HG03095 (cell line): ENCODE measurements around the gene LBHD2.
"Not testable (repeated sequence)": the region's sequence is repeated elsewhere in the genome, so short reads cannot be mapped to it uniquely, and the experiment has no call there.

Experiments used
- ATAC-seq: cut with Tn5 transposase; IDR thresholded peaks from one replicate; pipeline ENCODE4 v1.9.1; 2021; ENCODE audit warnings: moderate library complexity; ENCODE audit not compliant: unreplicated experiment

LBHD2 gene

DNA sequence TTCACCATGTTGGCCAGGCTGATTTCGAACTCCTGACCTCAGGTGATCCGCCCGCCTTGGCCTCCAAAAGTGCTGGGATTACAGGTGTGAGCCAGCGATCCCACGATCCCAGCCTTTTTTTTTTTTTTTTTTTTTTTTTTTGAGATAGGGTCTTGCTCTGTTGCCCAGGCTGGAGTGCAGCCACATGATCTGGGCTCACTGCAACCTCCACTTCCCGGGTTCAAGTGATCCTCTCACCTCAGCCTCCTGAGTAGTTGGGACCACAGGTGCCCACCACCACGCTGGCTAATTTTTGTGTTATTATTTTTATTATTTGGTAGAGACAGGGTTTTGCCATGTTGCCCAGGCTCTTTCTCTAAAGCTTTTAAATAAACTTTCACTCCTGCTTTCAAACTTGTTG is 33.5 kb downstream of the LBHD2 start:
- ATAC-seq, result not testable (repeated sequence)

DNA sequence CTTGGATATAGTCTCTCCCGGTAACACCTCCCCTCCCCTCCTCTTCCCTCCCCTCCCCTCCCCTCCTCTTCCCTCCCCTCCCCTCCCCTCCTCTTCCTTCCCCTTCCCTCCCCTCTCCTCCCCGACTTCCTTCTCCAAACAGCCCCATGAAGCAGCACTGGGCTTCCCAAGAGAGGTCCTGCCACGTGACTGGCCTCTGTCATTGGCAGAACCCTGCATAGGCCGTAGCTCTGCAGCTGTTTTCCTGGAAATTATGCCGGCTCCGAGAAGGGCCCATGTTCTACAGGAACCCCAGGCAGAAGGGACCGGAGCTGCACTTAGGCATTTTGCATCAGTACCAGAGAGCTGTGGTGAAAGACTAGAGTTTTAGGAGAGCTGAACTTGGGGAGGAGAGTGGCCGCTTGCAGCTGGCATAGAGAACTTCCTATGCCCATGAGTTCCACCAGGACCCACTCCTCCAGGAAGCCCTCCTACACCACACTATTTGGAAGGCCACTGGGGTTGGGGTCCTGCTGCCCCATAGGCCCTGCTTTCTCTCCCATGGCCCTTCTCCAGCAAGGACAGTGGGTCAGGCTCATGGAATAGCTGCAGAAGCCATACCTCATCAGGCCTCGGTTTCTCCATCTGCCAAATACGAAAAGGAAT is 34.1 kb downstream of the LBHD2 start:
- ATAC-seq, result no peak

DNA sequence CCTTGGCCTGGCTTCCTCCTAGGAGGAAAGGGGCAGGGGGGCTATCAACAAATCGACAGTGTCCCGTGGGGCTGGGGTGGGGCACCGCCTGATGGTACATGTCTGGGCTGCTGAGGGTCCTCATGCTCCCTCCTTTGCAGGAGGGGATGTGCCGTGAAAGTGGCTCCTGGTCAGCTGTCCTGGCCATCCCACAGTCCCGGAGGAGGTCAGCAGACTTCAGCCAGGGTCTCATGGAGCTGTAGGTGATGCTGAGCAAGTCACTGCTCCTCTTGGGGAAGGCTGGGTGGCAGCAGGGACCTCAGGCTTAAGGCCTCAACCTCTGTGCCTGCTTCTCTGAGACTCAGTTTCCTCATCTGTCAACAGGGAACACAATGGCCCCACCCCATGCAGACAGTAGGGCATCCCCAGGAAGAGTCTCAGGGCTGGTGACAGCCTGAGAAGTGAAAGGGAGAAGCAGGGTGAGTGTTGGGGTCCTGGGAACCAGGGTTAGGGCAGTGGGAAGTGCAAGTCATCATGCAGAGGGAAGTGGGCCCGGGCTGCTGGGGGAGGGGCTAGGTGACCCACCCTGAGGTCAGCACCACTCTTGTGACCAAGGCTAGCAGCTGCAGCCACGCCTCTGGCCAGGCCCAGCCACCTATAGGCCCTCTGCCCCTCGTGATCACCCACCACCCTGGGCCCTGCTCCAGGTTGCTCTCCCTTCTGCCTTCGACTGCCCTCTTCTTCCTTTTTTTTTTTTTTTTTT is 34.8 kb downstream of the LBHD2 start:
- no peak for ATAC-seq

DNA sequence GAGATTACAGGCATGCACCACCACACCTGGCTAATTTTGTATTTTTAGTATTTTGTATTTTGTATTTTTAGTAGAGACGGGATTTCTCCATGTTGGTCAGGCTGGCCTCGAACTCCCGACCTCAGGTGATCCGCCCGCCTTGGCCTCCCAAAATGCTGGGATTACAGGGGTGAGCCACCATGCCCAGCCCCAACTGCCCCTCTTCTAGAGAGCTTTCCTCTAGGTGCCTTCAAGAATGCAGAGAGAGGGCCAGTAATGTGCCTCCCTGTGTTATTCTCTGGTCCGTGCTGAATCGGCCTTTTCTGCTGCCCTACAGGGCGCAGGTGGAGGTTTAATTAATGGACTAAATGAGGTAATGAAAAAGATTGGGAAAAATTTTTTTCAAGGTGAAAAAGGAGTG is 35.5 kb downstream of the LBHD2 start:
- not testable (repeated sequence) for ATAC-seq

DNA sequence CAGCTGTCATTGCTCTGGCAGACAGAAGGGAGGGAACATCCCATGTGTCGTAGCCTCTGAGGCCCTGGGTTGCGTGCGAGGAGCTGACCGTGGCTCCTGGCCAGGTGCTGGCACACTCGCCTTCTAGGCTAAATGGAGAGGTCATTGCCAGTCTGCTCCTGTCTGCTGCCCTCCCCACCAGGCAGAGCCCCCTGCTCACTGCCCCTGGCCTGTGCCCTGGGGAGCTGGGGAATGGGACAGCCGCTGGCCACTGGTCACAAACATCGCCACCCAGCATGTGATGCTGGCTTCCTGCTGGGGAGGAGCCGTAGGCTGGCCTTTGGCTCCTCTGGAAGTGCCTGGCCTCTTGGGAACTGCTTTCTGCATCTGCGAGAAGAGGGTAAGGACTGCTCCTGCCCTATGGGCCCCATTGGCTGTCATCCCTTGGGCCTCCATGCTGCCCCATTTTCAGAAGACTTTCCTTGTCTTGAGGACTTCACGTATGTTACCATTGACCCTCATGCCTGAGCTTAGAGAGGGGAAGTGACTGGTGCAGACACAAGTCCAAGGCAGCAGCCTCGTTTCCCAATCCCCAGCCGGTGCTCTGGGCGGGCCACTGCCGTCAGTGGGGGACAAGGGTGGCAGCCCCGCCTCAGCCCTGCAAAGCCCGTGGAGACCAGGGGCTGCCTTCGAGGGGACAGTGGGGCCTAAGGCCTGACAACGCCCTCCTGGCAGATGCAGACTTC is 37.3 kb downstream of the LBHD2 start:
- no peak for ATAC-seq

DNA sequence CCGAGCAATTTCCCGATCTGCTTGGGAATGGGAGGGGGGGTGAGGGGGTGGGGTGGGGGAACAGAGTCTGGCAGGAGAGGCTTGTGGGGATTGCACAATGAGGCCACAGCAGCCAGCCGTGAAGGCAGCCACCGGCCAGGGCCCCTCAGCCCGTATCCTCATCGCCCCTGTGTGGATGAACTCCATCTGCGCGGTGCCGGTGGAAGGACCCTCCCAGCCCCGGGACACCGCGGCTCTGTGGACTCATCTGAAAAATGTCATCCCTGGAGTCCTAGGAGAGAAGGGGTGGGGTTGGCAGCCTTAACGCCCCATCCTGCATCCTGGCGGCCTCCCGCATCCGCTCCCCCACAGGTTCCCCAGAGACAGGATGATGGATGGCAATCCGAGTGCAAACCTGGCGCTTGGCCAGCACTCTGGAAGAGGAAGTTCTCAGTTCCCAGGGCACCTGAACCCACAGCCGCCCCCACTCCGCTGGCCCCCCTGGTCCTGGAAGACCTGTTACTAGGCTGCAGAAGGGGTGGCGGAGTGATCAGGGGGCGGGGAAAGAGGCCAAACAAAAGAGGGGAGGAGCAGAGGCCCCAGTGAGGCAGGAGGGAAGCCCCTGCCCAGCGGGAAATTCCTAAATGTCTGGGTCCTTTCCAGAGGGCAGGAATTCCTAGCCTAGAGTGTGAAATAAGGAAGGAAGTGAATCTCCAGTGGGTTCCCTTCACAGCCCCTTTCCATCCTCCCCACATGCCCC is 38.0 kb downstream of the LBHD2 start:
- ATAC-seq, result no peak

DNA sequence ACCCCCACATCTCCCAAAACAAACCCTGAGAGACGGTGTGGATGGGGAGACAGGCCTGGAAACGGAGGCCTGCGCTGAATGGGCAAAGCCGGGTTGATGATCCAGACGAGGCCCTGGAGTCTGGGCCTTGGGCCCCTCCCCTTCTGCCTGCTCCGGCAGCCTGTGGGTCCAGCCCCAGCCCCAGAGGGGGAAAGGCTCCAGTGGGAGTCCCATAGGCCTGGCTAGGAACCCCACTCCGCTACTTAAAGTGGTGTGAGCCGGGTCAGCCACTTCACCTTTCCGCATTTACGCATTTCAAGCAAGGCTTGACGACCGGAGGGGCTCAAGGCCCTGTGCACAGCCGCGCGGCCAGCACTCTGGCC is 38.6 kb downstream of the LBHD2 start:
- ATAC-seq, result no peak

DNA sequence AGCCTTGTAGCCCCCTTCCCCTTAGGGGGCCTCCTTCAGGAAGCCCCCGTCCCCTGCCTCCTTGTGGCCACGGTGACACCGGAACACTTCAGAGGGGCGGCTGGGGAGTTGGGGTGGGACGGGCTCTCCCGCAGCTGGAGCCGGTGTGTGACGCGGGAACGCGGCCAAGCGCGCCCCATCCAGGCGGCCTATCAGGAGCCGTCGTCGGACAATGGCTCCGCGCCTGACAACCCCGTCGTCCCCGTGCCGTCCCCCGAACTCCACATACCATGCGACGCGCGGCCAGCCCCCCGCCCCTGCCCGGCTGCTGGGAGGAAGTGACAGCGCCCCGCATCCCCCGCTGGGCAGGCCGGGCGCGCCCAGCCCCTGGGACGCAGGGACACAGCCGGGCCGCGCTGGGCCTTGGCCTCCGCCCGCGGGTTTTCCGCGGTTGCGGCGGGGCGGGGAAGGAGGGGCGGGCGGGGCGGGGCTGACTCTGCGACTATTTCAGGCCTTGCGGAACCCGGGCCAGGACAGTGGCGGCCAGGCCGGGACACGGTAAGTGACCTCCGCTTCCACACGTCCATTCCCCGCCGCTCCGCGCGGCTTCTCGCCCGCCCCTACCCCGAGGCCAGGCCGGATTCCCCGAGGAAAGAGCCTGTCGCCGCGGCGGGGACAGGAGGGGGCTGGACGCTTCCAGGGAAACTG is 39.1 kb downstream of the LBHD2 start, which contains the start of gene TNFAIP2:
TNFAIP2 (plus strand) TSS at position 515 of the 687 bp plus-strand sequence. CDS start 2,997 bp downstream, outside the sequence.
- no peak for ATAC-seq

DNA sequence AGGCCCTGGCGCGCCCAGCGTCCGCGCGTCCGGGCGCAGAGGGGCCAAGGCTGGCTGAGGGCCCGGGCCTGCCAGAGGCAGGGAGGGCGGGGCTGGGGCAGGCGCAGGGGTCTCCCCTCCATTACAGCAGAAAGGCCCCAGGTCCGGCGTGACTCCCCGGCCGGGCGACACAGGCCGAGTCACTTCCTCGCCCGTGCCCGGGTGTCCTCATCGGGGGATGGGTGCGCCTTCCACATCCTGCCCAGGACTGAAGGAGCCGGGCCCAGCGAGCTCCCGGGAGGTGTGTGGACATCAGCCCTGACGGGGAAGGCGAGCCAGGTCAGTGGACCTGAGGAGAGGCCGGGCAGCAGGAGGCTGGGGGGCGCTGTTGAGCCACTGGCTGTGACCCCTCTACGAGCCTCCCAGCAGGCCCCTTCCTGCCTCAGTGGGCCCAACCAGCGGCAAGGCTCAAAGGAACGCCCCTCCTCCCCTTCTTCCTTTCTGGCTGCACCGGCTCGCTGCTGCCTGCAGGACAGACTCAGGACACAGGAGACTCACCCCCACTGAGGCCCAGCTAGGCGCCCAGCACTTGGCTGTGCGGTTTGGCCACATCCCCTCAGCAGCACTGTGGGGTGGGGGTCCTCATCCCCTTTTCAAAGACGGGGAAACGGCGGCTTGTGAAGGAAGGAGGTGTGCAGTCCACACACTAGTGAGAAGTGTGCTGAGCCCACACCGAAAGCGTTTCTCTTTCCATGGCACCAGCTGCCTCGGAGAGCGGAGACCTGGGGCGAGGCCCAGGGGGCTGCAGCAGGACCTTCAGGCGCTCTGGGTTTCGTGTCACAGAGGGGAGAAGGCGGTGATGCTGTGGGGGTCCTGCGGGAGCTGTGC is 39.9 kb downstream of the LBHD2 start:
- no peak for ATAC-seq

DNA sequence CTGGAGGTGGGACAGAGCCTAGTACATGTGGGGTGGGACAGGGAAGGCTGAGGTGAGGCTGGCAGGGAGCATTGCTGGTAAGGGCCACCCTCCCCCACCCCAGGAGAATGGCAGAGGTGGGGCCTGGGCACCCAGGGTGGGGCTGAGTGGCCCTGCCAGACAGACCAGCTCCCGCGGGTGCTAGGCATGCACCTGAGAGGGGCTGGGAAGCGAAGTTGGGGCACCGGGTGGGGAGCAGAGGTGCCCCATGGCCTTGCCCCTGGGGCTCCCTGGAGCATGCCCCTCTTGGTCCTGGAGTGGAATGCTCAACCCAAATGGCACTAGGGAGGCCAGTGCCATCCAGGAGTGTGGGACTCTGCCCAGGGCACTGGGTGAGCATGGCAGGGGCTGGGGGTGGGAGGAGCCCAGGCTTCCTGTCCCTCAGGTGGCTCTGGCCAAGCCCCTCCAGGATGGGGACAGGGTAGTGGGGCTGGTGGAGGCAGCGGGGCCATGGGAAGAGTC is 40.5 kb downstream of the LBHD2 start:
- ATAC-seq, result no peak

DNA sequence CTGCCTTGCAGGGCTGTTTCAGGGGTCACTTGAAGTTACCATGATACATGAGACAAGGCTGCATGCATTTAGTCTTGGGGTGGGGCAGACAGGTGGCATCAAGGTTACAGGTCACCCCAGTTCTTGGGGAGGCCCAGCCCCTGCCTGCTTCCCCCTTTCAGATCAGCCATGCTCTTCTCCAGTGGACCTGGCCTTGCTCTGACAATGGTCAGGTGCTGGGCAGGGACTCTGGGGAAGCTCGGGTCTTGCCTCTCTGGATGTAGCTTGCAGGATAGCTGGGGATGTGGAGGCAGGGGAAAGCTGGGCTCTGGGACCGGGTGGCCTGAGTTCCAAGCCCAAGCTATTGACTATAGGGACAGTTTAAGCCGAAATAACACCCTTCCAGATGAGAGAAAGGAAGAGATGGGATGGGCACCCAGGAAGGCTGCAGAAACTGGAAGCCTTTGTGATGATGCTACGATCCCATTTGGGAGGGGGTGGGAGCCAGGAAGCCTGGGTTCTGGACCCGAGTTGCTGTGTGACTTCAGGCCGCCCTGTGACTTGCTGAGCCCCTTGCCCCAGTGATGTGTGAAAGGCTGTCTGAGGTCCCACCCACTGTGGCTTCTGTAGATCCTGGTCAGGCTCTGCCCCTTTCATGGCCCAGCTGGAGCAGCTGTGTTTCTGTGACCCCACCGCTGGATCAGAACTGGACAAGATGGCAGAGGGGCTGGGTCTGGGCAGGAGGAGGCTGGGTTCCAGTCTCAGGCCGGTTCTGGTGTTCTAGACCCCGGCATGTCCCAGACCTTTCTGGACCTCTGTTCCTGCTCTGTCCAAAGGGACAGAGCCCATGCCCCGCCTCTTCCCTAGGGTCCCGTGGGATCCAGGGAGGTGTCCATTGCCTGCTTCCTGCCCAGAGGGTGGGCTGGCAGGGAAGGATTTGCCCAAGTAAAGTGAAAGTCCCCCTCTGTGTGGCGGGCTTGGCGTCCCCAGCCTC is 41.4 kb downstream of the LBHD2 start:
- ATAC-seq, result no peak

DNA sequence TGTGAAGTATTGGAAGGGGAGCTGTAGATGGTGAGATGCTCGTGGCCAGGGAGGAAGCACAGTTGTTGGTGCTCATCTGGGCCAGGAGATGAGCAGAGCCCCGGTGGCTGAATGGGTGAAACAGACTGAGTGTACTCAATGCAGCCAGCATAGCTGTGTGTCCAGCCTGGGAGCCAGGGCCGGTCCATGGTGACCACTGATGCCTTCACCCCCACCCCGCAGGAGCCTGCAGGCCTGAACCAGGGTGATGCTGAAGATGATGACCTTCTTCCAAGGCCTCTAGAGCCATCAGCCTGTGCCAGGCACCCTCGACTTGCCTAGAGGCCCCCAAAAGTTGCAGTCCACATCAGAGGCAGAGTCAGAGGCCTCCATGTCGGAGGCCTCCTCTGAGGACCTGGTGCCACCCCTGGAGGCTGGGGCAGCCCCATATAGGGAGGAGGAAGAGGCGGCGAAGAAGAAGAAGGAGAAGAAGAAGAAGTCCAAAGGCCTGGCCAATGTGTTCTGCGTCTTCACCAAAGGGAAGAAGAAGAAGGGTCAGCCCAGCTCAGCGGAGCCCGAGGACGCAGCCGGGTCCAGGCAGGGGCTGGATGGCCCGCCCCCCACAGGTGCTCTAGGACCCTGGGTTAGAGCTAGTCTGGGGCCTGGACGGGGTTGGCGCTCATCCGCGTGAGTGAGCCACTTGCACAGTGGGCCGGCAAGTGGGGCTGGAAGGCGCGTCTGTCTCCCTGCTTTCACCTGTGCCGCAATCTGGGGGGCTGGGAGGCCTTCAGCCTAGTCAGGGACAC is 42.3 kb downstream of the LBHD2 start:
- ATAC-seq, result no peak

DNA sequence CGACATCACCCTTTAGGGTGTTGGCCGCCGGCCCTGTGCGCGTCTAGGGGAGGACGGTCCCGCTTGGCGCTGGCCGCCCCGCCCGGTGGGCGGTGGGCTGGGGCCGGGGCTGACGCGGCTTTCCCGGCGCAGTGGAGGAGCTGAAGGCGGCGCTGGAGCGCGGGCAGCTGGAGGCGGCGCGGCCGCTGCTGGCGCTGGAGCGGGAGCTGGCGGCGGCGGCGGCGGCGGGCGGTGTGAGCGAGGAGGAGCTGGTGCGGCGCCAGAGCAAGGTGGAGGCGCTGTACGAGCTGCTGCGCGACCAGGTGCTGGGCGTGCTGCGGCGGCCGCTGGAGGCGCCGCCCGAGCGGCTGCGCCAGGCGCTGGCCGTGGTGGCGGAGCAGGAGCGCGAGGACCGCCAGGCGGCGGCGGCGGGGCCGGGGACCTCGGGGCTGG is 42.9 kb downstream of the LBHD2 start:
- no peak for ATAC-seq

DNA sequence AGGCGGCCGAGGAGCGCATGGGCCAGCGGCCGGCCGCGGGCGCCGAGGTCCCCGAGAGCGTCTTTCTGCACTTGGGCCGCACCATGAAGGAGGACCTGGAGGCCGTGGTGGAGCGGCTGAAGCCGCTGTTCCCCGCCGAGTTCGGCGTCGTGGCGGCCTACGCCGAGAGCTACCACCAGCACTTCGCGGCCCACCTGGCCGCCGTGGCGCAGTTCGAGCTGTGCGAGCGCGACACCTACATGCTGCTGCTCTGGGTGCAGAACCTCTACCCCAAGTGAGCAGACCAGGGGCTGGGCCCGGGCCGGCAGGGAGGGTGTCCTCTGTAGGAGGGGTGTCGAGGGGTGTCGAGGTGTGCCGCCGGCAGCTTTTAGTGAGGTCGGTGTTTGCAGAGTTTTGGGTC is 43.3 kb downstream of the LBHD2 start:
- no peak for ATAC-seq

DNA sequence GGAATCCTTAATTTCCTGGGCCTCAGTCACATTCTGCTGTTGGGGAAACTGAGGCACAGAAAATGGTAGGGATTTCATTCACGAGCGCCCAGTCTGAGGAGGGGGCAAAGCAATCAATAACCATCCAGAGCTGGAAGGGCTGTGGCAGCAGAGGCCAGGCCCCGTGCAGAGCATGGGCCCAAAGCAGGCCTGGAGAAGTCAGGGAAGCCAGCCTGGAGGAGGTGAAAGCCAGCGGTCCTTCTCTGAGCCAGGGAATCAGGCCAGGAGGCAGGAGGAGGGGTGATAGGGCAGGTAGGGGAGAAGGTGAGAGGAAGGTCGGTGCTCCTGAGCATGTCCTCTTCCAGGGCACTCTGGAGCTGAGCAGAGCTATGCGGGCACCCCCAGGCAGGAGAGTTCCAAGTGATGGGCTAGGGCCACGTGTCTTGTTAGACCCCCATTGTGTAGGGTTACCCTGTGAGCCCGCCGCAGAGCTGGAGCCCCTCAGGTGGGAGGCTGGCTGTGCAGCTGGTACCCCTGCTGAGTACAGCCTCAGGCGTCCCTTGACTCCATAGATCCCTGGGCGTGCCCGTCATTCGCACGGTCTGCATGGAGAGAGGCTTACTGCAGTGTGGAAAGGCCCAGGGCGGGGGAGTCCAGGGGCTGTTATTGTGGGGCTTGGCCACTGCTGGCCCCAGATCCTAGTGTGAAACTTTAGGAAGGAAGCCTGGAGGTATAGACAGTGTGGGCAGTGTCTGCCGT is 44.0 kb downstream of the LBHD2 start:
- no peak for ATAC-seq

DNA sequence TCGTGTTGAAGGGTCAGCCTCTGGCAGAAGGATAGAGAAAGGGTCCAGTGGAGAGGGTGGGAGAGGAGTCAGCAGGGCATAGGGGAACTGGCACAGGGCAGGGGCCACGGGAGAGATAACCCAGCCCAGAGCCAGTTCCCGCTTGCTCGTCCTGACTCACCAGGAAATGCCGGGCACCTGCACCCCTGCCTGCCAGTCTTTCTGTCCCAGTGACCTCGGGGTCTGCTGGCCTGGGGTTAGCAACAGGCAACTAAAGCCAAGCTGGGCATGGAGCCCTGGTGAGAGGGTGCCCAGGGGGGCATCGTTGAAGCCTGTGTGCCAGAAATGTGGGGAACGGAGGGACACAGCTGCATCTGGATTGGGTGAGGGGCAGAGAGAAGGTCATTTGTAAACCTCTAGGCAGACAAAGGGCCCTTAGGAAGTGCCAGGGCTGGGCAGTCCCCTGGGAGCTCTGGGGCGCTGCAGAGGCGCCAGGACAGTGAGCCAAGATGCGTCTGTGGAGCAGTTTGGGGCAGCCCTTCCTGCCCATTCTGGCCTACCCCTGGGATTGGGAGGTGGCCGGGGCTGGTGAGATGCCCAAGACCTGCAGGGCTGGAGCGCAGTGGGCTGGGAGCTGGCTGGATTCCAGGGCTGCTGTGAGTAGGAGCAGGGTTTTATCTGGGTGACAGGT is 44.8 kb downstream of the LBHD2 start:
- ATAC-seq, result no peak
